HepG2 (cell line): Measurements from ENCODE around the gene SLC12A5. TPM values are rescaled to one million over a fixed set of nuclear protein-coding genes. Genes with fewer than 3 reads are reported as not detected.

Source experiments
- BCL6 ChIP-seq: IDR thresholded peaks from 2 replicates; pipeline ENCODE4 v1.6.1; 2016; ENCODE audit warnings: missing genetic modification reagents, missing compliant biosample characterization
- BHLHE40 ChIP-seq: IDR thresholded peaks from 2 replicates; pipeline ENCODE4 v1.6.1; 2011; ENCODE audit warnings: low read length, improper control_type of control experiment
- CBFB ChIP-seq: sonication (generic); formaldehyde crosslinking; IDR thresholded peaks from 2 replicates; pipeline ENCODE4 v1.4.0; 2020; ENCODE audit warnings: missing genetic modification reagents
- CENPT ChIP-seq: sonication (generic); formaldehyde crosslinking; IDR thresholded peaks from 2 replicates; pipeline ENCODE4 v1.8.0; 2022; ENCODE audit warnings: low read depth, mild to moderate bottlenecking, moderate library complexity, missing genetic modification reagents
- HOXA9 ChIP-seq: sonication (generic); formaldehyde crosslinking; IDR thresholded peaks from 2 replicates; pipeline ENCODE4 v1.8.1; 2022; ENCODE audit warnings: missing genetic modification reagents, mild to moderate bottlenecking, moderate library complexity, borderline replicate concordance
- IKZF5 ChIP-seq: IDR thresholded peaks from 2 replicates; pipeline ENCODE4 v1.6.1; 2018; ENCODE audit warnings: missing genetic modification reagents, mild to moderate bottlenecking, missing compliant biosample characterization
- LCORL ChIP-seq, 2 experiments: fragments of 450-650 bp in 1 of 2; sonication (generic) in 1 of 2; formaldehyde crosslinking in 1 of 2; IDR thresholded peaks; 2 replicates each; pipeline versions ENCODE4 v1.5.0 to v1.6.1; 2017 to 2020; ENCODE audit warnings: antibody characterized with exemption in 1 of 2, missing genetic modification reagents in 1 of 2
- NFKBIZ ChIP-seq: IDR thresholded peaks from 2 replicates; pipeline ENCODE4 v1.6.1; 2018; ENCODE audit warnings: missing genetic modification reagents, missing compliant biosample characterization
- NR0B2 ChIP-seq: sonication (generic); formaldehyde crosslinking; IDR thresholded peaks from 2 replicates; pipeline ENCODE4 v1.4.0; 2020; ENCODE audit warnings: mild to moderate bottlenecking, missing genetic modification reagents
- REST ChIP-seq, 2 experiments: IDR thresholded peaks; 2 replicates each; pipeline ENCODE4 v1.6.1; 2011 to 2012; ENCODE audit warnings: low read length in 2 of 2, borderline replicate concordance in 1 of 2, low read depth in 1 of 2, mild to moderate bottlenecking in 1 of 2, moderate library complexity in 1 of 2
- RNF2 ChIP-seq: fragments of 450-650 bp; conservative IDR thresholded peaks from 2 replicates; pipeline ENCODE4 v1.6.1; 2016; ENCODE audit warnings: low read depth
- RXRB ChIP-seq: IDR thresholded peaks from 2 replicates; pipeline ENCODE4 v1.6.1; 2016; ENCODE audit warnings: borderline replicate concordance, missing genetic modification reagents, missing compliant biosample characterization
- SYNCRIP ChIP-seq: fragments of 200-400 bp; formaldehyde crosslinking; IDR thresholded peaks from 2 replicates; pipeline ENCODE4 v1.6.1; 2018; ENCODE audit warnings: mild to moderate bottlenecking, low read depth, low read length; ENCODE audit not compliant: insufficient read depth
- ZMYM4 ChIP-seq: sonication (generic); formaldehyde crosslinking; IDR thresholded peaks from 2 replicates; pipeline ENCODE4 v1.8.1; 2023; ENCODE audit warnings: mild to moderate bottlenecking, missing genetic modification reagents
- ZNF296 ChIP-seq: sonication (generic); formaldehyde crosslinking; conservative IDR thresholded peaks from 2 replicates; pipeline ENCODE4 v1.5.0; 2020; ENCODE audit warnings: mild to moderate bottlenecking, missing genetic modification reagents
- ZNF589 ChIP-seq: sonication (generic); formaldehyde crosslinking; conservative IDR thresholded peaks from 2 replicates; pipeline ENCODE4 v1.8.0; 2022; ENCODE audit warnings: mild to moderate bottlenecking, moderate library complexity, missing genetic modification reagents
- ZNF749 ChIP-seq: sonication (generic); formaldehyde crosslinking; IDR thresholded peaks from 2 replicates; pipeline ENCODE4 v1.8.0; 2022; ENCODE audit warnings: mild to moderate bottlenecking, missing genetic modification reagents, moderate library complexity, borderline replicate concordance
- ZNF784 ChIP-seq: sonication (generic); formaldehyde crosslinking; IDR thresholded peaks from 2 replicates; pipeline ENCODE4 v1.5.1; 2020; ENCODE audit warnings: missing genetic modification reagents, mild to moderate bottlenecking, borderline replicate concordance
- ZZZ3 ChIP-seq: sonication (generic); formaldehyde crosslinking; IDR thresholded peaks from 2 replicates; pipeline ENCODE4 v1.4.0; 2020; ENCODE audit warnings: missing genetic modification reagents, mild to moderate bottlenecking, borderline replicate concordance
- polyA plus RNA-seq, 8 experiments: library from polyadenylated mRNA; depleted of rRNA in 3 of 8; stranded (reverse) in 7 of 8; unstranded in 1 of 8; fragments of >200 nt; fragmentation: Illumina TruSeq in 4 of 8; extraction: Trizol in 4 of 8; gene quantifications; 2 replicates each; pipeline versions ENCODE4 v1.2.1 to v1.2.3, GENCODE V29; 2011 to 2016; ENCODE audit warnings: low read depth in 4 of 8, missing spikeins in 1 of 8, mixed read lengths in 1 of 8; ENCODE audit not compliant: insufficient read depth in 1 of 8
- total RNA-seq, 5 experiments: library from RNA; depleted of rRNA; stranded (reverse); fragments of >200 nt; fragmentation: Illumina TruSeq; extraction: Trizol; gene quantifications; 2 replicates each; pipeline ENCODE4 v1.2.3, GENCODE V29; 2016; ENCODE audit warnings: low read depth in 1 of 5
- TF ChIP-seq, protein P1 (sequence below): sonication (generic); formaldehyde crosslinking; IDR thresholded peaks from 2 replicates; pipeline ENCODE4 v1.4.0; 2020; ENCODE audit warnings: missing genetic modification reagents, borderline replicate concordance

SLC12A5 gene
- total and polyA plus RNA-seq, 2 of the 13 experiments (the other 11 are each of a cell fraction or from before 2014, with no cell fraction given), result 4.3 to 5.4 TPM

GRCh38 chr20:46089417-46090388, 60.7 kb downstream of the SLC12A5 start, which contains the start of gene NCOA5 (continued):
- peak in 1 of 2 experiments; percentile 70; a peak in 1 of 4 replicates for TF ChIP-seq REST (IDR thresholded peaks at IDR 0.05; ENCODE audit: borderline replicate concordance in 1 of 2, low read depth in 1 of 2, low read length in 2 of 2)
- TF ChIP-seq HOXA9, result peak; percentile 64; the same call in 1 of the 2 replicates
- TF ChIP-seq CENPT (CRISPR knock-in tag), result peak; percentile 99
- peak; percentile 37; the same call in 1 of the 2 replicates for TF ChIP-seq BCL6 (CRISPR knock-in tag)
- peak; percentile 62 for TF ChIP-seq BHLHE40
- TF ChIP-seq ZNF784 (CRISPR knock-in tag), result peak; percentile 99
- no peak for TF ChIP-seq SYNCRIP
- TF ChIP-seq ZMYM4 (CRISPR knock-in tag), result peak; percentile 96
- TF ChIP-seq ZNF589 (CRISPR knock-in tag), result peak; percentile 92
- TF ChIP-seq RNF2, result peak; percentile 100
- no peak for TF ChIP-seq ZNF296 (CRISPR knock-in tag)
- TF ChIP-seq NR0B2 (CRISPR knock-in tag), result peak; percentile 96
- peak; percentile 98 for TF ChIP-seq IKZF5 (CRISPR knock-in tag)
- no peak; the same call in 1 of the 2 replicates for TF ChIP-seq ZZZ3 (CRISPR knock-in tag)
- peak; percentile 96; the same call in 1 of the 2 replicates for TF ChIP-seq ZNF749 (CRISPR knock-in tag)
- peak; percentile 82 for TF ChIP-seq RXRB (CRISPR knock-in tag)
- TF ChIP-seq LCORL (IDR thresholded peaks at IDR 0.05), result no peak
- peak; percentile 74 for TF ChIP-seq LCORL (CRISPR knock-in tag; IDR thresholded peaks at IDR 0.05)
- TF ChIP-seq NFKBIZ, result no peak
- TF ChIP-seq, protein P1, sequence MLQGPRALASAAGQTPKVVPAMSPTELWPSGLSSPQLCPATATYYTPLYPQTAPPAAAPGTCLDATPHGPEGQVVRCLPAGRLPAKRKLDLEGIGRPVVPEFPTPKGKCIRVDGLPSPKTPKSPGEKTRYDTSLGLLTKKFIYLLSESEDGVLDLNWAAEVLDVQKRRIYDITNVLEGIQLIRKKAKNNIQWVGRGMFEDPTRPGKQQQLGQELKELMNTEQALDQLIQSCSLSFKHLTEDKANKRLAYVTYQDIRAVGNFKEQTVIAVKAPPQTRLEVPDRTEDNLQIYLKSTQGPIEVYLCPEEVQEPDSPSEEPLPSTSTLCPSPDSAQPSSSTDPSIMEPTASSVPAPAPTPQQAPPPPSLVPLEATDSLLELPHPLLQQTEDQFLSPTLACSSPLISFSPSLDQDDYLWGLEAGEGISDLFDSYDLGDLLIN (CRISPR knock-in tag), result peak; percentile 95
- peak; percentile 86; the same call in 1 of the 2 replicates for TF ChIP-seq CBFB (CRISPR knock-in tag)
